SJSA1 (cell line): ENCODE measurements around the gene TMEM41A. TPM values are rescaled to one million over a fixed set of nuclear protein-coding genes. Genes with fewer than 3 reads are reported as not detected.
"Not testable (repeated sequence)": the region's sequence is repeated elsewhere in the genome, so short reads cannot be mapped to it uniquely, and the experiment has no call there.

ENCODE experiments used
- DNase-seq, 2 experiments: peaks; one replicate each; pipeline ENCODE4 v3.0.0-alpha.2; 2015 to 2020; ENCODE audit warnings: low spot score in 2 of 2, low read depth in 1 of 2
- H3K27ac ChIP-seq: fragments of 250-450 bp; sonication (Bioruptor Pico); 2 replicates; pipeline ENCODE4 v1.5.1; 2020; ENCODE audit warnings: mild to moderate bottlenecking, moderate library complexity
- H3K27me3 ChIP-seq: fragments of 250-450 bp; sonication (Bioruptor Pico); replicated peaks from 2 replicates; pipeline ENCODE4 v1.5.1; 2020; ENCODE audit warnings: mild to moderate bottlenecking, moderate library complexity
- H3K36me3 ChIP-seq: fragments of 250-450 bp; sonication (Bioruptor Pico); 2 replicates; pipeline ENCODE4 v1.5.1; 2020; ENCODE audit warnings: mild to moderate bottlenecking
- H3K4me1 ChIP-seq: fragments of 250-450 bp; sonication (Bioruptor Pico); replicated peaks from 2 replicates; pipeline ENCODE4 v1.6.1; 2021; ENCODE audit warnings: mild to moderate bottlenecking
- H3K4me3 ChIP-seq: fragments of 250-450 bp; sonication (Bioruptor Pico); 2 replicates; pipeline ENCODE4 v1.5.1; 2020; ENCODE audit warnings: mild to moderate bottlenecking
- H3K9me3 ChIP-seq: fragments of 250-450 bp; sonication (Bioruptor Pico); replicated peaks from 2 replicates; pipeline ENCODE4 v1.5.1; 2020; ENCODE audit warnings: mild to moderate bottlenecking
- total RNA-seq: library from RNA; depleted of rRNA; stranded (reverse); fragments of >200 nt; shearing (Covaris generic); gene quantifications from 2 replicates; pipeline ENCODE4 v1.2.3, GENCODE V29; 2014

The TMEM41A gene
- total RNA-seq, 1 experiment from 2014 or later, result 10.3 TPM

GRCh38 chr3:185473290-185473815 is 25.5 kb downstream of the TMEM41A start:
- no peaks in the 10 kb centered on the region for H3K27me3 ChIP-seq
- no peaks in the 10 kb centered on the region for H3K36me3 ChIP-seq
- H3K4me3 ChIP-seq, result no peak overlapping the region
- H3K9me3 ChIP-seq, result no peaks in the 10 kb centered on the region
- no peaks in the 10 kb centered on the region for H3K4me1 ChIP-seq
- no peak for DNase-seq
- no peak overlapping the region for H3K27ac ChIP-seq

GRCh38 chr3:185470323-185470722 is 28.5 kb downstream of the TMEM41A start:
- DNase-seq, result no peak
- Histone ChIP-seq H3K27ac (no peak overlapping the region), H3K4me3 (no peak overlapping the region), H3K36me3 (no peaks in the 10 kb centered on the region), H3K9me3 (no peaks in the 10 kb centered on the region), H3K27me3 (no peaks in the 10 kb centered on the region), H3K4me1 (no peaks in the 10 kb centered on the region)

GRCh38 chr3:185469542-185469941 is 29.3 kb downstream of the TMEM41A start:
- no peak for DNase-seq
- no peak overlapping the region for H3K27ac ChIP-seq
- H3K36me3 ChIP-seq, result no peaks in the 10 kb centered on the region
- H3K4me3 ChIP-seq, result no peak overlapping the region
- no peaks in the 10 kb centered on the region for H3K4me1 ChIP-seq
- H3K9me3 ChIP-seq, result no peaks in the 10 kb centered on the region
- no peaks in the 10 kb centered on the region for H3K27me3 ChIP-seq

- not testable (repeated sequence) for H3K27me3 ChIP-seq, H3K27ac ChIP-seq, H3K4me1 ChIP-seq, H3K4me3 ChIP-seq, DNase-seq, H3K9me3 ChIP-seq, H3K36me3 ChIP-seq
Observed at GRCh38 chr3:185466123-185466522, 32.7 kb downstream of the TMEM41A start.

- Histone ChIP-seq H3K27me3 (no peaks in the 10 kb centered on the region), H3K27ac (no peak overlapping the region), H3K4me3 (no peak overlapping the region), H3K36me3 (no peaks in the 10 kb centered on the region), H3K9me3 (no peaks in the 10 kb centered on the region), H3K4me1 (no peaks in the 10 kb centered on the region)
- DNase-seq, result no peak
Observed at GRCh38 chr3:185465471-185465870, 33.4 kb downstream of the TMEM41A start.

GRCh38 chr3:185460719-185461350 is 38.0 kb downstream of the TMEM41A start:
- H3K4me1 ChIP-seq, result no peaks in the 10 kb centered on the region

GRCh38 chr3:185460309-185460708 is 38.5 kb downstream of the TMEM41A start:
- Histone ChIP-seq H3K27me3 (no peaks in the 10 kb centered on the region), H3K36me3 (no peaks in the 10 kb centered on the region), H3K27ac (no peak overlapping the region), H3K9me3 (no peaks in the 10 kb centered on the region), H3K4me3 (no peak overlapping the region), H3K4me1 (no peaks in the 10 kb centered on the region)
- DNase-seq, result no peak

More at GRCh38 chr3:185460719-185461350, 38.0 kb downstream of the TMEM41A start:
- H3K27me3 ChIP-seq, result no peaks in the 10 kb centered on the region
- no peaks in the 10 kb centered on the region for H3K9me3 ChIP-seq
- H3K4me3 ChIP-seq, result no peak overlapping the region
- H3K36me3 ChIP-seq, result no peaks in the 10 kb centered on the region
- DNase-seq, result peak in 1 of 2 experiments; percentile 6
- no peak overlapping the region for H3K27ac ChIP-seq

- H3K36me3 ChIP-seq, result no peaks in the 10 kb centered on the region
- H3K4me1 ChIP-seq, result no peaks in the 10 kb centered on the region
- DNase-seq, result no peak
- no peak overlapping the region for H3K27ac ChIP-seq
- no peaks in the 10 kb centered on the region for H3K9me3 ChIP-seq
- H3K4me3 ChIP-seq, result no peak overlapping the region
- no peaks in the 10 kb centered on the region for H3K27me3 ChIP-seq
Observed at GRCh38 chr3:185457376-185457775, 41.5 kb downstream of the TMEM41A start.

- H3K4me3 ChIP-seq, H3K4me1 ChIP-seq, H3K27me3 ChIP-seq, DNase-seq, H3K27ac ChIP-seq, H3K9me3 ChIP-seq, H3K36me3 ChIP-seq: not testable (repeated sequence)
Observed at GRCh38 chr3:185451432-185451831, 47.4 kb downstream of the TMEM41A start.

GRCh38 chr3:185448107-185448506 is 50.7 kb downstream of the TMEM41A start:
- H3K9me3 ChIP-seq, result no peaks in the 10 kb centered on the region
- no peaks in the 10 kb centered on the region for H3K36me3 ChIP-seq
- no peaks in the 10 kb centered on the region for H3K27me3 ChIP-seq
- no peak overlapping the region for H3K27ac ChIP-seq
- no peaks in the 10 kb centered on the region for H3K4me1 ChIP-seq
- H3K4me3 ChIP-seq, result no peak overlapping the region
- DNase-seq, result no peak

GRCh38 chr3:185444329-185444728 is 54.5 kb downstream of the TMEM41A start:
- Histone ChIP-seq H3K4me1 (no peaks in the 10 kb centered on the region), H3K4me3 (no peak overlapping the region), H3K36me3 (no peaks in the 10 kb centered on the region), H3K9me3 (no peaks in the 10 kb centered on the region), H3K27ac (no peak overlapping the region), H3K27me3 (no peaks in the 10 kb centered on the region)
- DNase-seq, result no peak

GRCh38 chr3:185442031-185442430 is 56.8 kb downstream of the TMEM41A start:
- no peaks in the 10 kb centered on the region for H3K36me3 ChIP-seq
- H3K9me3 ChIP-seq, result no peaks in the 10 kb centered on the region
- no peak overlapping the region for H3K27ac ChIP-seq
- H3K4me1 ChIP-seq, result no peaks in the 10 kb centered on the region
- H3K4me3 ChIP-seq, result no peak overlapping the region
- no peak for DNase-seq
- H3K27me3 ChIP-seq, result no peaks in the 10 kb centered on the region

GRCh38 chr3:185439745-185440466 is 58.9 kb downstream of the TMEM41A start:
- Histone ChIP-seq H3K4me3 (no peak overlapping the region), H3K9me3 (no peaks in the 10 kb centered on the region), H3K27me3 (no peaks in the 10 kb centered on the region), H3K27ac (no peak overlapping the region), H3K36me3 (no peaks in the 10 kb centered on the region), H3K4me1 (no peaks in the 10 kb centered on the region)
- no peak for DNase-seq
